ENCODE measurements around the gene C1QTNF6. TPM values are rescaled to one million over a fixed set of nuclear protein-coding genes. Genes with fewer than 3 reads are reported as not detected.

The C1QTNF6 gene
- total and polyA plus RNA-seq, 2 donors (not counting 1 experiment from before 2014, with no cell fraction given), result 3.5 to 7.4 TPM

DNA sequence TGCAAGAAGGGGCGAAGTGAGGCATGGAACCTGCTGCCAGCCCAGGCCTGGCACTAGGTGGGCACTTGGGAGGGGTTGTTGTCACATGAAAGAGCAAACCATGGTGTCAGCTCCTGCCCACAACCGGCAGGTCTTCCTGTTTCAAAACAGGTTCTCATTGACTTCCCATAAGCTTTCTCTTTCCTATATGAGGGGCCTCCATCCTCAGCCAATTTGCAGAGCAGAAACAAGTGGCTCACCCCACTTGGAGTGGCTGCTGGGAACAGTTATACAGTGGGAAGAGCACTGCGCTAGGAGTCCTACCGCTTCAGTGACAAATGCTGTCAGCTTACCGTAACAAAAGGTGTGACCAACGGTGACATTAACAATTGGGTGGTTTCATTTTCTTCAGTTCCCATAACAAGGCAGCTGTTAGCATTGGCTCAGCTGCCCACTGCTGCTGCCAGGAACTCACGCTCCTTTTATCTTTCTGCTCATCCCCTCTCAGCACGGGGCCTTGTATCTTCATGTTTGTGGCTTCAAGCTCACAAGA is 34.5 kb upstream of the C1QTNF6 start:
- no peak for DNase-seq (ENCODE audit: low read depth in 2 of 2)
- Histone ChIP-seq H3K4me1 (ENCODE audit: control insufficient read depth, extremely low read depth, insufficient read depth, low read length) (no peaks in the 10 kb centered on the region), H2AFZ (ENCODE audit: low read length) (no peak overlapping the region), H3K9me3 (ENCODE audit: control insufficient read depth, insufficient read depth, low read depth, low read length) (no peaks in the 10 kb centered on the region), H4K20me1 (ENCODE audit: control insufficient read depth, extremely low read depth, insufficient read depth, low read length) (no peaks in the 10 kb centered on the region), H3K36me3 (ENCODE audit: control insufficient read depth, insufficient read depth, low read length) (no peaks in the 10 kb centered on the region), H3K27ac (ENCODE audit: insufficient read depth, low read length) (no peak overlapping the region), H3K4me2 (ENCODE audit: extremely low read depth, insufficient read depth, low read length) (no peak overlapping the region), H3K27me3 (ENCODE audit: control insufficient read depth, insufficient read depth, low read length) (peaks cover 3% of the 10 kb centered on the region), H3K4me3 (replicated peaks in 1 of 4; ENCODE audit: control extremely low read depth in 1 of 4, insufficient read depth in 1 of 4, low read depth in 3 of 4, low read length in 4 of 4) (no peak overlapping the region), H3K9ac (ENCODE audit: insufficient read depth, low read length) (no peak overlapping the region), H3K79me2 (ENCODE audit: control insufficient read depth, insufficient read depth, low read length) (no peaks in the 10 kb centered on the region)
- TF ChIP-seq EZH2 (IDR thresholded peaks at IDR 0.05; ENCODE audit: low read length, missing control alignments), result no peak
- TF ChIP-seq, protein P1, sequence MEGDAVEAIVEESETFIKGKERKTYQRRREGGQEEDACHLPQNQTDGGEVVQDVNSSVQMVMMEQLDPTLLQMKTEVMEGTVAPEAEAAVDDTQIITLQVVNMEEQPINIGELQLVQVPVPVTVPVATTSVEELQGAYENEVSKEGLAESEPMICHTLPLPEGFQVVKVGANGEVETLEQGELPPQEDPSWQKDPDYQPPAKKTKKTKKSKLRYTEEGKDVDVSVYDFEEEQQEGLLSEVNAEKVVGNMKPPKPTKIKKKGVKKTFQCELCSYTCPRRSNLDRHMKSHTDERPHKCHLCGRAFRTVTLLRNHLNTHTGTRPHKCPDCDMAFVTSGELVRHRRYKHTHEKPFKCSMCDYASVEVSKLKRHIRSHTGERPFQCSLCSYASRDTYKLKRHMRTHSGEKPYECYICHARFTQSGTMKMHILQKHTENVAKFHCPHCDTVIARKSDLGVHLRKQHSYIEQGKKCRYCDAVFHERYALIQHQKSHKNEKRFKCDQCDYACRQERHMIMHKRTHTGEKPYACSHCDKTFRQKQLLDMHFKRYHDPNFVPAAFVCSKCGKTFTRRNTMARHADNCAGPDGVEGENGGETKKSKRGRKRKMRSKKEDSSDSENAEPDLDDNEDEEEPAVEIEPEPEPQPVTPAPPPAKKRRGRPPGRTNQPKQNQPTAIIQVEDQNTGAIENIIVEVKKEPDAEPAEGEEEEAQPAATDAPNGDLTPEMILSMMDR (conservative IDR thresholded peaks at IDR 0.05 in 1 of 2, IDR thresholded peaks at IDR 0.05 in 1 of 2; ENCODE audit: low read depth in 1 of 2, low read length in 2 of 2), result no peak

DNA sequence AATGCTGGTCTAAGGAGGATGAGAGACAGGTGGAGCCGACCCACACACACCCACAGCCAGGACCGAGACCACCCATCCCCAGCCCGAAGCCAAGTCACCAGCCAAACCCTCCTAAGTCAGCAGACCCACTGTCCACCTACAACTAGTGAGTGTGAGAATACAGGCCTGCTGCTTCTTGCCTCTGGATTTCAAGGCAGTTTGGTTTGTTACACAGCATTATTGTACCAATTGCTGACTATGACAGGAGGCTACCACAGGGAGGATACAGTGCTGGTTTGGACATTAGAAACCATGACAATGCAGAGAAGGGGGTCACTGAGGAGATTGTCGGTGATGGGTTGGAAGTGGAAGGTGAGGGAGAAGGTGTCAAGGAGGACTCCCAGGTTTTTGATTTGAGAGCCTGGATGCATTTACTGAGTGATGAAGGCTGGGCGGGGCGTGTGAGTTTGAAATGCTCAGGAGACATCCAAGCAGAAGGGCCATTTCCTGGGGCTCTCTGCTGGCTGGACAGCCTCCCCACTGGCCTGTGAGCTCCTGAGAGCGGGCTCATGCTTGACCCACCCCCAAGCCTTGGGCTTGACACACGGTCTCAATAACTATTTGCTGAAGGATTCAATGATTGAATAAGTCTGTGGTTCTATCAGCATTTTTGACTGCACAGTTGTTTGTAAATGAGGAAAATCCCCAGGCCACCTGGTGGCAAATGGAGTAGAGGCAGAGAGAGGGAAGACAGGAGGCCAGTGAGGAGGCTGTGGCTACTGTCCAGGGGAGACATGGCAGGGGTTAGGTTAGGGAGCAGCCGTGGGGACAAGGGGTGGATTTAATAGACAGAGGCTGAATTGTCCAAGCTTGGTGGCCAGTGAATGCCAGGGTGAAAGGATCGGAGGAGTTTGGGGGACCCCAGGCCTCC is 33.6 kb upstream of the C1QTNF6 start:
- no peaks in the 10 kb centered on the region for H3K79me2 ChIP-seq (ENCODE audit: control insufficient read depth, insufficient read depth, low read length)
- H4K20me1 ChIP-seq (ENCODE audit: control insufficient read depth, extremely low read depth, insufficient read depth, low read length), result no peaks in the 10 kb centered on the region
- TF ChIP-seq, protein P1 (conservative IDR thresholded peaks at IDR 0.05 in 1 of 2, IDR thresholded peaks at IDR 0.05 in 1 of 2; ENCODE audit: low read depth in 1 of 2, low read length in 2 of 2), result no peak
- no peak for TF ChIP-seq EZH2 (IDR thresholded peaks at IDR 0.05; ENCODE audit: low read length, missing control alignments)
- peaks cover 3% of the 10 kb centered on the region for H3K27me3 ChIP-seq (ENCODE audit: control insufficient read depth, insufficient read depth, low read length)
- no peak overlapping the region for H3K4me2 ChIP-seq (ENCODE audit: extremely low read depth, insufficient read depth, low read length)
- H2AFZ ChIP-seq (ENCODE audit: low read length), result no peak overlapping the region
- no peak overlapping the region for H3K27ac ChIP-seq (ENCODE audit: insufficient read depth, low read length)
- no peak overlapping the region for H3K9ac ChIP-seq (ENCODE audit: insufficient read depth, low read length)
- H3K4me3 ChIP-seq (replicated peaks in 1 of 4; ENCODE audit: control extremely low read depth in 1 of 4, insufficient read depth in 1 of 4, low read depth in 3 of 4, low read length in 4 of 4), result no peak overlapping the region
- H3K9me3 ChIP-seq (ENCODE audit: control insufficient read depth, insufficient read depth, low read depth, low read length), result no peaks in the 10 kb centered on the region
- no peaks in the 10 kb centered on the region for H3K4me1 ChIP-seq (ENCODE audit: control insufficient read depth, extremely low read depth, insufficient read depth, low read length)
- DNase-seq (ENCODE audit: low read depth in 2 of 2), result no peak
- H3K36me3 ChIP-seq (ENCODE audit: control insufficient read depth, insufficient read depth, low read length), result no peaks in the 10 kb centered on the region

DNA sequence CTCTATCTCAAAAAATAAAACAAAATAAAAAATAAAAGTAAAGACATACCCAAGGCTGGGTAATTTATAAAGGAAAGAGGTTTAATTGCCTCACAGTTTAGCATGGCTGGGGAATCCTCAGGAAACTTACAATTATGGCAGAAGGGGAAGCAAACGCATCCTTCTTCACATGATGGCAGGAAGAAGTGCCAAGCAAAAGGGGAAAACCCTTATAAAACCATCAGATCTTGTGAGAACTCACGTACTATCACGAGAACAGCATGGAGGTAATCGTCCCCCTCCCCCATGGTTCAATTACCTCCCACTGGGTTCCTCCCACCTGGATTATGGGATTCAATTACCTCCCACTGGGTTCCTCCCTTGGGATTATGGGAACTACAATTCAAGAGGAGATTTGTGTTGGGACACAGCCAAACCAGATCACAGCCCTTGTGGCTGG is 32.5 kb upstream of the C1QTNF6 start:
- H3K9me3 ChIP-seq (ENCODE audit: control insufficient read depth, insufficient read depth, low read depth, low read length), result no peaks in the 10 kb centered on the region
- H3K36me3 ChIP-seq (ENCODE audit: control insufficient read depth, insufficient read depth, low read length), result no peaks in the 10 kb centered on the region
- H3K9ac ChIP-seq (ENCODE audit: insufficient read depth, low read length), result no peak overlapping the region
- no peak overlapping the region for H3K27ac ChIP-seq (ENCODE audit: insufficient read depth, low read length)
- H3K4me2 ChIP-seq (ENCODE audit: extremely low read depth, insufficient read depth, low read length), result no peak overlapping the region
- H3K27me3 ChIP-seq (ENCODE audit: control insufficient read depth, insufficient read depth, low read length), result peaks cover 3% of the 10 kb centered on the region
- H2AFZ ChIP-seq (ENCODE audit: low read length), result no peak overlapping the region
- peak in 1 of 2 donors; percentile 20 for DNase-seq (ENCODE audit: low read depth in 2 of 2)
- H4K20me1 ChIP-seq (ENCODE audit: control insufficient read depth, extremely low read depth, insufficient read depth, low read length), result no peaks in the 10 kb centered on the region
- TF ChIP-seq EZH2 (IDR thresholded peaks at IDR 0.05; ENCODE audit: low read length, missing control alignments), result no peak
- TF ChIP-seq, protein P1 (conservative IDR thresholded peaks at IDR 0.05 in 1 of 2, IDR thresholded peaks at IDR 0.05 in 1 of 2; ENCODE audit: low read depth in 1 of 2, low read length in 2 of 2), result no peak
- no peaks in the 10 kb centered on the region for H3K4me1 ChIP-seq (ENCODE audit: control insufficient read depth, extremely low read depth, insufficient read depth, low read length)
- H3K79me2 ChIP-seq (ENCODE audit: control insufficient read depth, insufficient read depth, low read length), result no peaks in the 10 kb centered on the region
- H3K4me3 ChIP-seq (replicated peaks in 1 of 4; ENCODE audit: control extremely low read depth in 1 of 4, insufficient read depth in 1 of 4, low read depth in 3 of 4, low read length in 4 of 4), result no peak overlapping the region

All from fibroblast of lung (primary cell).